HG02642 (cell line): ENCODE data around the gene USP7.
"Not testable (repeated sequence)": the region's sequence is repeated elsewhere in the genome, so short reads cannot be mapped to it uniquely, and the experiment has no call there.

Experiments
- ATAC-seq: cut with Tn5 transposase; IDR thresholded peaks from one replicate; pipeline ENCODE4 v1.9.1; 2021; ENCODE audit warnings: mild to moderate bottlenecking; ENCODE audit not compliant: unreplicated experiment, poor library complexity

The USP7 gene

GRCh38 chr16:8975039-8975438, 11.3 kb upstream of the USP7 start:
- no peak for ATAC-seq

- ATAC-seq, result no peak
Observed at GRCh38 chr16:8972843-8973586, 9.3 kb upstream of the USP7 start.

DNA sequence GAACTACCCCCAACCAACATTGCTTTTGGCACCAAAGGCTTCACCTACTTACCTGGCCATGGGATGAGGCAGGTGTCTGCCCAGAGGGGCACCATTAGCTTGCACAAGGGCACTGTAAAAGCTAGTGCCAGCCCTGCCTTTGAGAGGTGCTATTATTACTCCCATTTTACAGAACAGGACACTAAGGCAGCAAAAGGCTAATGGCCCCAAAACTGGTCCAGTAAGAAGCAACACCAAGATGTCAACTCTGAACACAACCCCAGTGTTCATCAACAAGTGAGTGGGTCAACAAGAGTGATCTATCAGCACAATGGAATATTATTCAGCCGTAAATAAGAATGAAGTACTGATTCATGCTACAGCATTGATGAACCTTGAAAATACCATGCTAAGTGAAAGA, 7.7 kb upstream of the USP7 start:
- no peak for ATAC-seq

- not testable (repeated sequence) for ATAC-seq
Observed at GRCh38 chr16:8969202-8969897, 5.6 kb upstream of the USP7 start.

- ATAC-seq, result not testable (repeated sequence)
Observed at GRCh38 chr16:8968054-8968453, 4.3 kb upstream of the USP7 start.

DNA sequence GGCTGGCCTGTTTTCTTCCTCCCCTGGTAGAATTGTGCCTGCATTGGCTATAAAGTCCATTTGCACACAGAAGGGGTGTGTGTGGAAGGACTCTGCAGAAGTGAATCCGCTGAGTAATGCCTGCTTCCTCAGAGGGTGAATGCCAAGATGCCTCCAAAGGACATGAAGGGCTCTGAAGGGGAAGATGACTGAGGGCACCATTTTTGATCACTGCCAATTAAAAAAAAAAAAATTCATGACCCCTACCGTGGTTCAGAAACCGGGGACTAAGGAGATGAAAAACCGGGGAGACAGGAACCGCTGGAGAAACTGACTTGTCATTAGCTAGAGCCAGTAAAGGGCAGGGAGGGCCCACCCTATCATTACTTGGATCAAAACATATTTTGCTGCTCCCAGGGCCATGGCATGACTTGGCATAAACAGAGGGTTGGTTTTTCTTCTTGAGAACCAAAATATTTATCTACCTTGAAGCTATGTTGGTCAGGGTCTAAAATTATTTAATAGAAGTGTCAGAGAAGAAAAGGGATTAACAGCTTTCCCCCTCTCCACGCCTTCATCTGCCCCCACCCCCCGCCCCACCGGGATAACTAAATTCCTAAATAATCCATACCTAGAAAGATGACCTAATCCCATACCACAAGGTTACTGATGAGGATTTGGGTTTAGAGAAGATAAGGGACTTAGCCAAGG, 3.6 kb upstream of the USP7 start:
- no peak for ATAC-seq

DNA sequence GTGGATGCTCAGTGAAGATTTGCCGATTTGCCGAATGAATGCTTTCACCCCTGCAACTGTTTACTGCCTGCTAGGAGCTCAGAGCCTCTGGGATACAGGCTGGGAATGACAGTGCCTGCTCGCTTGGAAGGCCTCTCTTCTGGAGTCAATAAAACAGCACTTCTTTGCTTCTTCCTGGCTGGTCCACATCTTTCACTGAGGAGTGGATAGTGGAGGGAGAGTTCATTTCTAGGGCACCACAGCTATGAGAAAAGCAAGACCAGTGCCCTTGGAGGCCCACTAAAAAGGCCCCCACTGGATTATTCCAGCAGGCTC, 3.1 kb upstream of the USP7 start:
- no peak for ATAC-seq

DNA sequence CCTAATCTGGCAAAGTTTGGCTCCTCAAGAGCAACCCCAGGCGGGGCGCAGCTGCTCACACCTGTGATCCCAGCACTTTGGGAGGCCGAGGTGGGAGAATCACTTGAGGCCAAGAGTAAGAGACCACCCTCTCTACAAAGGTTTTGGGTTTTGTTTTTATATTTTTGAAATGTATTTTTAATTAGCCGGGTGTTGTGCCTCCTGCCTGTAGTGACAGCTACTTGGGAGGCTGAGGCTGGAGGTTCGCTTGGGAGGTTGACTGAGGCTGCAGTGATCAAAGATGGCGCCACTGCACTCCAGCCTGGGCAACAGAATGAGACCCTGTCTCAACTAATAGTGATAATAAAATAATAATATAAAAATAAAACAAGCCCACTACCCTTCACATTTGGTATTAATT, 756 bp upstream of the USP7 start:
- ATAC-seq, result no peak

GRCh38 chr16:8963010-8963820, 491 bp downstream of the USP7 start:
- ATAC-seq, result peak; percentile 3

GRCh38 chr16:8962393-8963009, 1.2 kb downstream of the USP7 start:
- peak; percentile 38 for ATAC-seq

- ATAC-seq, result no peak
Observed at GRCh38 chr16:8961811-8962390, 1.8 kb downstream of the USP7 start.

GRCh38 chr16:8960788-8961109, 3.0 kb downstream of the USP7 start:
- no peak for ATAC-seq

DNA sequence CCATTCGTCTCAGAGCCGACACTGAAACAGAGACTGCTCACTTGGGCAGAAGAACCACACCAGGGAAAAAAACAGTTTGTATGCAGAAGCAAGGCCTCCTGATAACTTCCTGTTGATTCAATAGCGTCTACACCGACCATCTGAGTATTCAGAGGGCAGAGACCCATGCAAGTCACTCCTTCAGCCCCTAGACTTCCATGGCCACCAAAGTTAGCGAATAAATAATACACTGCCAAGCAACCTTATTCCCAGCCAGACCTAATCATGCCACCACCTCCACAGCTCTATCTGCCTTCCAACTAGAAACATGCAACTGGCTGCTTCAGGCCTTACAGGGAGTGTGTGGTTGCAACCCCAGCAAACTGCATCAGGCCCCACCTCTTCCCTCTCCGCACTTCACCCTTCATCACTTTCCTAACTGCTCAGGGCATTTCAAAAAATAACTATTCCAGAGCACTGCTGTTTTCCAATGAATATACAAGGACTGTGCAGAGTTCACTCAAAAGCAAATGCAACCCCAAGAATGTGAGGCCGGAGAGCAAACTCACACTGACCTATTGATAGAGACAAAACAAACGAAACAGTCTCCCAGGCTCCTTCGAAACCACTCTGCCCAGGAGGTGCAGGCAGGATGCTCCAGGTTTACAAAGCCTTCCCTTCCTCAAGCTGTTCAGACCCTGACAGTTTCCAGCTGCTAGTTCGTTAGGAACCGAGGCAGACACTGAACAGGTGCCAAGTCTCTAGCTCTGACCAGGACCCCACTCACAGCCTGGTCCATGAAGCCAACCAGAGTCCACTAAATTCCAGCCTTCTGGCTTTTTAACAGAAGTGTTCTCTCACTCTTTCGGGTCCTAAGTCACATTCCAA, 3.6 kb downstream of the USP7 start:
- ATAC-seq, result no peak

GRCh38 chr16:8958344-8959167, 5.2 kb downstream of the USP7 start:
- no peak for ATAC-seq

GRCh38 chr16:8957509-8958157, 6.1 kb downstream of the USP7 start:
- no peak for ATAC-seq

- no peak for ATAC-seq
Observed at GRCh38 chr16:8957063-8957397, 6.7 kb downstream of the USP7 start.

DNA sequence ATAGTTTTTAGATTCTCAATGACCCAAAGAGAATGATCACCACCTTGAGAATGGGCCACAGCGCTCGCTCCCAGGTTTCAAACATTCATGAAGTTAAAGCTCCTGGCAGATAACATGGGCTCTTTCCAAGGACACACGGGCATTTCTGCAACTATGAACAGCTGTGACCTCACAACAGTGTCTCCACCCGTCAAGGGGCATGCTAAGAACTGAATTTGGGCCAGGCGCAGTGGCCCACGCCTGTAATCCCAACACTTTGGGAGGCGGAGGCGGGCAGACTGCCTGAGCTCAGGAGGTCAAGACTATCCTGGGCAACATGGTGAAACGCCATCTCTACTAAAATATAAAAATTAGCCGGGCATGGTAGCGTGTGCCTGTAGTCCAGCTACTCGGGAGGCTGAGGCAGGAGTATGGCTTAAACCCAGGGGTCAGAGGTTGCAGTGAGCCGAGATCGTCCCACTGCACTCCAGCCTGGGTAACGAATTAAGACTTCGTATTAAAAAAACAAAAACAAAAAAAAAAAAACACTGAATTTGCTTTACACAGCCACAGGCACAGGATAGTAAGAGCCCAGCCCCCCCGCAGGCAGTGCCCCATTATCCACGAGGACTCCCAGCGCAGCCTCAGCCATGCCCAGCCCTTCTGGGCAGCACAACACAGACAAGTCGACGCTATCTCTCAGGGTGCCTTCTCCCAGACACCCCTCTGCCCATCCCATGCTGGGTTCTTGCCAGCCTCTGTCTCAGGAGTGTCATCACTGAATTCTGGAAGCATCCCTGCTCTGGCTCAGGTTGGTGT, 7.2 kb downstream of the USP7 start:
- no peak for ATAC-seq
